GM12878 (cell line): Measurements from ENCODE around the gene VWA5B2. TPM values are rescaled to one million over a fixed set of nuclear protein-coding genes. Genes with fewer than 3 reads are reported as not detected.

Experiments
- ATAC-seq: fragments of 200-7000 bp; cut with Tn5 transposase; 3 replicates; pipeline ENCODE4 v1.9.1; 2020; ENCODE audit warnings: mild to moderate bottlenecking, moderate library complexity
- BruUV-seq: library from RNA; stranded (reverse); fragments of 400-500 nt; replicated peaks from 2 replicates; lab custom pipeline; 2021; lab: Mats Ljungman, UMichigan
- CTCF ChIA-PET: fragments of 300-600 bp; sonication (Branson Sonifier 250); formaldehyde crosslinking; extraction: SDS; loops from one replicate; lab custom pipeline; 2021; ENCODE audit warnings: inconsistent platforms; lab: Yijun Ruan, JAX
- POLR2A ChIA-PET: fragments of 350-600 bp; formaldehyde crosslinking; extraction: SDS; loops from one replicate; lab custom pipeline; 2021; ENCODE audit warnings: inconsistent platforms; lab: Charles Lee
- RAD21 ChIA-PET: fragments of 300-600 bp; sonication (Branson Sonifier 250); formaldehyde crosslinking; loops from one replicate; lab custom pipeline; 2023; ENCODE audit warnings: antibody characterized with exemption; ENCODE audit not compliant: unreplicated experiment; lab: Charles Lee
- SMC1A ChIA-PET: fragments of 300-600 bp; sonication (Branson Sonifier 250); formaldehyde crosslinking; loops from one replicate; lab custom pipeline; 2023; ENCODE audit not compliant: unreplicated experiment, uncharacterized antibody; lab: Charles Lee
- DNase-seq: peaks from one replicate; pipeline ENCODE4 v3.0.0-alpha.2; 2011; ENCODE audit warnings: low read depth, low spot score
- FAIRE-seq: peaks from 3 replicates; lab custom pipeline; 2011; peaks lifted over from hg19 to GRCh38; lab: Jason Lieb, UNC
- H2AFZ ChIP-seq: 2 replicates; pipeline ENCODE4 v1.6.0; 2011; ENCODE audit warnings: low read depth, low read length, control low read depth; ENCODE audit not compliant: control insufficient read depth
- H3K27ac ChIP-seq: 2 replicates; pipeline ENCODE4 v1.5.1; 2011; ENCODE audit warnings: control low read depth; ENCODE audit not compliant: control insufficient read depth, insufficient read depth
- H3K27me3 ChIP-seq, 2 experiments: replicated peaks in 1 of 2; 2 replicates each; pipeline versions ENCODE4 v1.6.0 to v1.6.1; 2011; ENCODE audit warnings: low read length in 1 of 2; ENCODE audit not compliant: control insufficient read depth in 2 of 2, insufficient read depth in 2 of 2
- H3K36me3 ChIP-seq, 2 experiments: 2 replicates each; pipeline ENCODE4 v1.5.1; 2011; ENCODE audit warnings: low read length in 1 of 2; ENCODE audit not compliant: control insufficient read depth in 2 of 2, insufficient read depth in 2 of 2
- H3K4me1 ChIP-seq: 2 replicates; pipeline ENCODE4 v1.6.1; 2011; ENCODE audit warnings: mild to moderate bottlenecking, low read length, moderate library complexity, mixed read lengths; ENCODE audit not compliant: control insufficient read depth, insufficient read depth
- H3K4me2 ChIP-seq: 2 replicates; pipeline ENCODE4 v1.6.0; 2011; ENCODE audit warnings: control low read depth; ENCODE audit not compliant: control insufficient read depth, insufficient read depth
- H3K4me3 ChIP-seq: fragments of 200-600 bp; sonication (generic); 2 replicates; pipeline ENCODE4 v1.5.1; 2016
- H3K79me2 ChIP-seq: 2 replicates; pipeline ENCODE4 v1.6.0; 2011; ENCODE audit warnings: low read length; ENCODE audit not compliant: control insufficient read depth, insufficient read depth
- H3K9ac ChIP-seq: 2 replicates; pipeline ENCODE4 v1.8.0; 2011; ENCODE audit warnings: low read length, control low read depth, mixed read lengths; ENCODE audit not compliant: control insufficient read depth, insufficient read depth
- H3K9me3 ChIP-seq: replicated peaks from 3 replicates; pipeline ENCODE4 v1.5.1; 2011; ENCODE audit warnings: mild to moderate bottlenecking, low read length; ENCODE audit not compliant: control insufficient read depth, insufficient read depth
- H4K20me1 ChIP-seq: 2 replicates; pipeline ENCODE4 v1.6.0; 2011; ENCODE audit not compliant: control insufficient read depth, insufficient read depth
- CREB1 ChIP-seq: IDR thresholded peaks from 2 replicates; pipeline ENCODE4 v1.6.1; 2012; ENCODE audit warnings: low read depth, mild to moderate bottlenecking, inconsistent platforms
- EZH2 ChIP-seq: IDR thresholded peaks from 2 replicates; pipeline ENCODE4 v1.6.1; 2012; ENCODE audit warnings: low read depth, mild to moderate bottlenecking, control low read depth, inconsistent platforms, low read length, borderline replicate concordance; ENCODE audit not compliant: control insufficient read depth
- KDM1A ChIP-seq: fragments of 200-600 bp; sonication (generic); IDR thresholded peaks from 2 replicates; pipeline ENCODE4 v1.6.1; 2016; ENCODE audit warnings: borderline replicate concordance
- MYC ChIP-seq: IDR thresholded peaks from 2 replicates; pipeline ENCODE4 v1.6.1; 2011; ENCODE audit warnings: mild to moderate bottlenecking, low read length, moderate library complexity, inconsistent platforms; ENCODE audit not compliant: insufficient read depth, insufficient replicate concordance, insufficient read length, severe bottlenecking
- PML ChIP-seq: IDR thresholded peaks from 2 replicates; pipeline ENCODE4 v1.6.1; 2012; ENCODE audit warnings: low read length, inconsistent platforms
- YBX1 ChIP-seq: fragments of 450-650 bp; IDR thresholded peaks from 2 replicates; pipeline ENCODE4 v1.6.1; 2016; ENCODE audit warnings: antibody characterized with exemption
- ZSCAN29 ChIP-seq: fragments of 450-650 bp; IDR thresholded peaks from 2 replicates; pipeline ENCODE4 v1.6.1; 2017; ENCODE audit warnings: mild to moderate bottlenecking, moderate library complexity
- WGBS: methylation state at CpG from one replicate; pipeline ENCODE4 v1.1.6; 2016; ENCODE audit warnings: low lambda C conversion rate; ENCODE audit not compliant: insufficient replicate concordance, insufficient coverage; ENCODE audit errors: missing lambda C conversion rate; 5-methylcytosine and 5-hydroxymethylcytosine counted together
- in situ Hi-C: fragments of 300-500 bp; cut with MboI; formaldehyde crosslinking; loops from 9 replicates; pipeline ENCODE4 v1.14.3; 2018; ENCODE audit warnings: mixed read lengths
- intact Hi-C: fragments of 100-400 bp; cut with micrococcal nuclease; formaldehyde crosslinking; loops from one replicate; pipeline ENCODE4 v1.14.2; 2022; ENCODE audit not compliant: unreplicated experiment
- polyA plus RNA-seq, 11 experiments: library from polyadenylated mRNA; depleted of rRNA in 4 of 11; unstranded in 6 of 11; stranded (reverse) in 5 of 11; fragments of >200 nt; fragmentation: Nextera tagmentation in 4 of 11; fragmentation: Illumina TruSeq in 1 of 11; extraction: Ambion mirVana in 4 of 11; extraction: Trizol in 1 of 11; gene quantifications; 1 replicate in 1 of 11; 2 replicates in 10 of 11; pipeline versions ENCODE4 v1.2.1 to v1.2.3, GENCODE V29; 2011 to 2016; ENCODE audit warnings: inconsistent platforms in 2 of 11, missing spikeins in 2 of 11, low read depth in 1 of 11
- total RNA-seq, 4 experiments: library from RNA; depleted of rRNA in 3 of 4; stranded (reverse); fragments of >200 nt in 3 of 4; fragmentation: Illumina TruSeq in 1 of 4; extraction: Trizol in 1 of 4; gene quantifications; 2 replicates each; pipeline versions ENCODE4 v1.2.1 to v1.2.3, GENCODE V29; 2013 to 2021
- TF ChIP-seq, protein P1 (sequence below): fragments of 450-650 bp; IDR thresholded peaks from 2 replicates; pipeline ENCODE4 v1.6.1; 2014; ENCODE audit warnings: mild to moderate bottlenecking
- TF ChIP-seq, protein P2 (sequence below): IDR thresholded peaks from 2 replicates; pipeline ENCODE4 v1.6.1; 2012; ENCODE audit warnings: low read depth, low read length, improper control_type of control experiment

VWA5B2 gene
- total and polyA plus RNA-seq, 10 of the 15 experiments (the other 5 are each of a cell fraction or from before 2014, with no cell fraction given) = 0.03 to 0.09 TPM; not detected in 8

DNA sequence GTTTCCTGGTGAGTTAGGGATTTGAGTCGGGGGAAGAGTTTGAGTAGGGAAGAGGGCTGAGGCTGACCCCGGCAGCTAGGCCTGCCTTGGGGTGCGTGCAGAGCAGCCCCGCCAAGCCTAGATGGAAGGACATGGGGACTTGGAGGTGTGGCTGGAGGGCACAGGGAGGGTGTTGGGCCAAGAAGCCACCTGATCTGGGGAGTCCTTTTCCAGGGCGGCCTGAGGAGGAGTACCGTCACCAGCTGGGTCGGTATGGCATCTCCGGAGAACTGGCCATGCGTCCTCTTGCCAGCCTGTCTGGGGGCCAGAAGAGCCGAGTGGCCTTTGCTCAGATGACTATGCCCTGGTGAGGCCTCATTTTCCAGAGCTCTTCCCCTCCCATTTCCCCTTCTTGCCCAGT is 36.5 kb upstream of the VWA5B2 start:
- H3K4me1 ChIP-seq = 0 out of 2 replicates have a peak, but pooled peaks cover 4% of the 10 kb centered on the region
- no TSS peak for BruUV-seq
- no peak overlapping the region for H3K27ac ChIP-seq
- H3K9ac ChIP-seq = no peak overlapping the region
- no peak overlapping the region for H3K4me2 ChIP-seq
- ATAC-seq (no peak), FAIRE-seq (no peak), DNase-seq (no peak)
- no peaks in the 10 kb centered on the region for H3K27me3 ChIP-seq
- WGBS = 98% methylated on average over 10 of the region's 10 CpGs
- in situ Hi-C loops (no loop called here), intact Hi-C loops (no loop called here)
- peaks cover 3% of the 10 kb centered on the region; the same call in 1 of the 2 replicates for H4K20me1 ChIP-seq
- H2AFZ ChIP-seq = no peak overlapping the region
- CTCF ChIA-PET = no interaction called here
- peaks cover 9% of the 10 kb centered on the region for H3K79me2 ChIP-seq
- no peak overlapping the region for H3K4me3 ChIP-seq
- SMC1A ChIA-PET = no interaction called here
- H3K36me3 ChIP-seq = peaks cover 15 to 29% of the 10 kb centered on the region in 2 experiments; a peak in 3 of 4 replicates
- POLR2A ChIA-PET = no interaction called here
- H3K9me3 ChIP-seq = no peaks in the 10 kb centered on the region
- TF ChIP-seq, protein P1, sequence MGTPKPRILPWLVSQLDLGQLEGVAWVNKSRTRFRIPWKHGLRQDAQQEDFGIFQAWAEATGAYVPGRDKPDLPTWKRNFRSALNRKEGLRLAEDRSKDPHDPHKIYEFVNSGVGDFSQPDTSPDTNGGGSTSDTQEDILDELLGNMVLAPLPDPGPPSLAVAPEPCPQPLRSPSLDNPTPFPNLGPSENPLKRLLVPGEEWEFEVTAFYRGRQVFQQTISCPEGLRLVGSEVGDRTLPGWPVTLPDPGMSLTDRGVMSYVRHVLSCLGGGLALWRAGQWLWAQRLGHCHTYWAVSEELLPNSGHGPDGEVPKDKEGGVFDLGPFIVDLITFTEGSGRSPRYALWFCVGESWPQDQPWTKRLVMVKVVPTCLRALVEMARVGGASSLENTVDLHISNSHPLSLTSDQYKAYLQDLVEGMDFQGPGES = no peak
- TF ChIP-seq YBX1 = no peak
- no peak for TF ChIP-seq ZSCAN29
- TF ChIP-seq, protein P2, sequence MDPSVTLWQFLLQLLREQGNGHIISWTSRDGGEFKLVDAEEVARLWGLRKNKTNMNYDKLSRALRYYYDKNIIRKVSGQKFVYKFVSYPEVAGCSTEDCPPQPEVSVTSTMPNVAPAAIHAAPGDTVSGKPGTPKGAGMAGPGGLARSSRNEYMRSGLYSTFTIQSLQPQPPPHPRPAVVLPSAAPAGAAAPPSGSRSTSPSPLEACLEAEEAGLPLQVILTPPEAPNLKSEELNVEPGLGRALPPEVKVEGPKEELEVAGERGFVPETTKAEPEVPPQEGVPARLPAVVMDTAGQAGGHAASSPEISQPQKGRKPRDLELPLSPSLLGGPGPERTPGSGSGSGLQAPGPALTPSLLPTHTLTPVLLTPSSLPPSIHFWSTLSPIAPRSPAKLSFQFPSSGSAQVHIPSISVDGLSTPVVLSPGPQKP = no peak
- TF ChIP-seq CREB1 = no peak
- no peak for TF ChIP-seq KDM1A
- TF ChIP-seq EZH2 = no peak
- no peak for TF ChIP-seq PML
- TF ChIP-seq MYC = no peak
- RAD21 ChIA-PET = no interaction called here
